CD1c-positive myeloid dendritic cell (primary cell): ENCODE measurements around the gene MYO15A.

Experiments used
- DNase-seq: peaks from one replicate; pipeline ENCODE4 v3.0.0-alpha.2; 2016; ENCODE audit errors: extremely low spot score

MYO15A gene

GRCh38 chr17:18218756-18219415, 110.3 kb downstream of the MYO15A start:
- DNase-seq: no peak

- no peak for DNase-seq
These were observed 115.5 kb downstream of the MYO15A start for GRCh38 chr17:18224053-18224386.

GRCh38 chr17:18224387-18225120, 116.0 kb downstream of the MYO15A start:
- no peak for DNase-seq

- DNase-seq: peak; percentile 98
These were observed 116.6 kb downstream of the MYO15A start, which contains the start of gene LLGL1 for GRCh38 chr17:18225121-18225641. LLGL1 (plus strand) TSS chr17:18225635; CDS start chr17:18225683, 48 bp downstream.

GRCh38 chr17:18225642-18226283, 117.2 kb downstream of the MYO15A start:
- DNase-seq: no peak

- peak; percentile 2 for DNase-seq
These were observed 117.9 kb downstream of the MYO15A start for GRCh38 chr17:18226284-18226945.

GRCh38 chr17:18227635-18228034, 119.1 kb downstream of the MYO15A start:
- no peak for DNase-seq

GRCh38 chr17:18228176-18228682, 119.7 kb downstream of the MYO15A start:
- DNase-seq: no peak

- no peak for DNase-seq
These were observed 120.7 kb downstream of the MYO15A start for GRCh38 chr17:18229254-18229653.
